Endothelial cell (in vitro differentiated cells): ENCODE measurements around the gene KRTAP5-11. TPM values are rescaled to one million over a fixed set of nuclear protein-coding genes. Genes with fewer than 3 reads are reported as not detected.
"Not testable (repeated sequence)": the region's sequence is repeated elsewhere in the genome, so short reads cannot be mapped to it uniquely, and the experiment has no call there.

Experiments used
- DNase-seq: peaks from one replicate; pipeline ENCODE4 v3.0.0; 2021; ENCODE audit warnings: low spot score
- H3K27ac Mint-ChIP-seq: one replicate; pipeline ENCODE4 v1.8.0; 2021; ENCODE audit warnings: mixed read lengths, inconsistent platforms; ENCODE audit not compliant: unreplicated experiment
- H3K27me3 Mint-ChIP-seq: one replicate; pipeline ENCODE4 v1.8.0; 2021; ENCODE audit warnings: mild to moderate bottlenecking, moderate library complexity, mixed read lengths, inconsistent platforms; ENCODE audit not compliant: unreplicated experiment
- H3K36me3 Mint-ChIP-seq: one replicate; pipeline ENCODE4 v1.8.0; 2021; ENCODE audit warnings: mild to moderate bottlenecking, low read depth, mixed read lengths, inconsistent platforms; ENCODE audit not compliant: unreplicated experiment
- H3K4me1 Mint-ChIP-seq: one replicate; pipeline ENCODE4 v1.8.0; 2021; ENCODE audit warnings: mild to moderate bottlenecking, mixed read lengths, inconsistent platforms; ENCODE audit not compliant: unreplicated experiment
- H3K4me3 Mint-ChIP-seq: one replicate; pipeline ENCODE4 v1.8.0; 2021; ENCODE audit warnings: mild to moderate bottlenecking, mixed read lengths, inconsistent platforms; ENCODE audit not compliant: unreplicated experiment
- H3K9me3 Mint-ChIP-seq: one replicate; pipeline ENCODE4 v1.8.0; 2021; ENCODE audit warnings: mixed read lengths, inconsistent platforms; ENCODE audit not compliant: unreplicated experiment
- CTCF ChIP-seq: fragments of 200-600 bp; sonication (generic); IDR thresholded peaks from one replicate; pipeline ENCODE4 v1.5.0; 2021; ENCODE audit warnings: antibody characterized with exemption; ENCODE audit not compliant: unreplicated experiment
- total RNA-seq: library from RNA; stranded (reverse); fragmentation: NEBNext Ultra II Directional; extraction: Animal tissue kit (Norgen Biotek cat#: 25700); gene quantifications from one replicate; pipeline ENCODE4 v1.2.1, GENCODE V29; 2021; ENCODE audit not compliant: unreplicated experiment

KRTAP5-11 gene
- total RNA-seq, 1 donor from 2014 or later = not detected

DNA sequence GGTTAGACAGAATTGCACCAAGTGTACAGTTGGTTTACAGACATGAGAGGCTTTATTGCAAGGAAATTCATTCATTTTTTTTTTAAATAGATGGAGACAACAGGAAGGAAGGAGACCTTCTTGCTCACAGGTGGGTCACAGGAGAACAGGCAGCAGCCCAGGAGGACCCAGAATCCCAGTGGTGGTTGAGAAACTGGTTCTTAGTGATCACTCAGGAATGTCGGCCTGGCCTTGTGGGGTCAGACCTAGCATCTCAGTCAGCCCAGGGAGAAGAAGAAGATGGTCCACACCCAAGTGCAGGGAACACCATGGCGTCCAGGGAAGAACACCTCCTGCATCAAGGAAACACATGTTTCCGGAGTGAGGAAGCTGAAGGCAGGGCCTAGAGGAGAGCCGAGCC lies 849 bp downstream of the KRTAP5-11 start:
- Mint-ChIP-seq H3K4me3 (no peak overlapping the region), H3K9me3 (no peaks in the 10 kb centered on the region), H3K27me3 (peaks cover 1% of the 10 kb centered on the region), H3K36me3 (no peaks in the 10 kb centered on the region), H3K27ac (no peak overlapping the region), H3K4me1 (peaks cover 25% of the 10 kb centered on the region)
- TF ChIP-seq CTCF = no peak
- no peak for DNase-seq

GRCh38 chr11:71580057-71581003 lies 2.3 kb downstream of the KRTAP5-11 start:
- H3K27ac Mint-ChIP-seq = peak overlapping the region; percentile 15
- TF ChIP-seq CTCF = peak; percentile 83
- H3K9me3 Mint-ChIP-seq = no peaks in the 10 kb centered on the region
- peak; percentile 56 for DNase-seq
- no peak overlapping the region for H3K4me3 Mint-ChIP-seq
- no peaks in the 10 kb centered on the region for H3K36me3 Mint-ChIP-seq
- peaks cover 1% of the 10 kb centered on the region for H3K27me3 Mint-ChIP-seq
- H3K4me1 Mint-ChIP-seq = peaks cover 25% of the 10 kb centered on the region

GRCh38 chr11:71579513-71579912 lies 3.2 kb downstream of the KRTAP5-11 start:
- H3K27me3 Mint-ChIP-seq, H3K9me3 Mint-ChIP-seq, DNase-seq, H3K36me3 Mint-ChIP-seq, H3K27ac Mint-ChIP-seq, H3K4me3 Mint-ChIP-seq: not testable (repeated sequence)
- peaks cover 25% of the 10 kb centered on the region for H3K4me1 Mint-ChIP-seq

DNA sequence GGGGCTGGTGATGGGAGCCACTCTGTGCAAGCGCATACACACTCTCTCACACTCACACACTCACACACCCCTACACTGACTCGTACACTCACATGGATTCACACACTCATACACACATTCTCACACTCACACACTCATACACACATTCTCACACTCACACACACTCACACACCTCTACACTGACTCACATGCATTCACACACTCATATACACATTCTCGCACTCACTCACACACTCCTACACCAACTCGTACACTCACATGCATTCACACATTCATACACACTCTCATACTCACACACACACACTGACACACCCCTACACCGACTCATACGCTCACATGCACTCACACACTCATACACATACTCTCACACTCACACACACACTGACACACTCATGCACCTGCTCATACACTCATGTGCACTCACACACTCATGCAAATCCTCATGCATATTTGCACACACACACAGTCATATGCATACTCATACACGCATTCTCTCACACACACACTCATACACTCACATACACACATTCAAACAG lies 5.1 kb downstream of the KRTAP5-11 start:
- H3K27me3 Mint-ChIP-seq = no peaks in the 10 kb centered on the region
- H3K4me1 Mint-ChIP-seq = peaks cover 21% of the 10 kb centered on the region
- TF ChIP-seq CTCF = no peak
- DNase-seq = no peak
- H3K27ac Mint-ChIP-seq = no peak overlapping the region
- no peak overlapping the region for H3K4me3 Mint-ChIP-seq
- H3K9me3 Mint-ChIP-seq = no peaks in the 10 kb centered on the region
- no peaks in the 10 kb centered on the region for H3K36me3 Mint-ChIP-seq

DNA sequence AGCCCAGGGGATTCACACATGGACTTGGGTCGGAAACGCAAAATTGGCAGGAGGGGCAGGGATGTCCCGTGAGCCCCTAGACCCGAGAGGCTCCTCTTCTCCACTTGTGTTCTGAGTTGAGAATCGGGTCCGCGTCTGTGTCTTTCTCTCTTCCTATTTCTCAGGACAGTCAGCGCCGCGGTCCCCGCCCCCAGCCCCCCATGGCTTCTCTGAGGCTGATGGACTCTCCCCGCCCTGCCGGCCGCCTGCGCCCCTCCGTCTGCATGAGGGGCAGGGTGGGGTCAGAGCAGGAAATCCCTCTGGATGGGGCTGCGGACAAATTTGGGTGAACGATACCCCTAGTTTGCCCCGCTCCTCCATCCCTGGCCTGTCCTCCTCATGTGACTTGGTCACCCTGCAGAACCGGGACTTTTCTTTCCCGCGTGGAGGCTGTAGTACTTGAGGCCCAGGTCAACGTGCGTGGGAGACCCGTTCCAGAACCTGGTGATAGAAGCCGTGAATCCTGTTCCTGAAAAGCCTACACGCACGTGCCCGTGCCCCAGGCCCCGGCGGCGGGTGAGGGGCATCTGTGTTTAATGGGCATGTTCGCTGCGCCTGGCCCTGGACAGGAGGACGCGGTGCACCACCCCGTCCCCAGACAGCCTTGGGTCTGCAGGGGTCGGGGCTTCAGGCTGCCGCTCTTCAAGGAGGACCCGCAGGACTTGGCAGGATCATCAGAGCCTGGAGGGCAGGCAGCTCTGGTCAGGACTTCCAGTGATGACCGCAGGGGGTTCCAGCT lies 5.8 kb downstream of the KRTAP5-11 start:
- H3K27ac Mint-ChIP-seq, DNase-seq, H3K9me3 Mint-ChIP-seq, H3K36me3 Mint-ChIP-seq, H3K27me3 Mint-ChIP-seq, H3K4me3 Mint-ChIP-seq: not testable (repeated sequence)
- peaks cover 21% of the 10 kb centered on the region for H3K4me1 Mint-ChIP-seq
